Neural cell (in vitro differentiated cells): ENCODE measurements around the gene MTX1. TPM values are rescaled to one million over a fixed set of nuclear protein-coding genes. Genes with fewer than 3 reads are reported as not detected.
A peak's percentile ranks its signal among the peaks of the same experiment; 100 is the strongest.
"Not testable (repeated sequence)": the region's sequence is repeated elsewhere in the genome, so short reads cannot be mapped to it uniquely, and the experiment has no call there.

Experiments used
- H2AFZ ChIP-seq: fragments of 200-600, 300-800 bp; sonication (generic), shearing (Covaris generic); 2 replicates; pipeline ENCODE4 v1.6.0; 2014; ENCODE audit warnings: low read depth, mild to moderate bottlenecking, antibody characterized with exemption, low read length, moderate library complexity
- H3F3A ChIP-seq: fragments of 200-600 bp; shearing (Covaris generic); 2 replicates; pipeline ENCODE4 v1.6.1; 2016; ENCODE audit warnings: mild to moderate bottlenecking, moderate library complexity, mixed read lengths, antibody characterized with exemption, low read length; ENCODE audit not compliant: insufficient read depth, poor library complexity, severe bottlenecking
- H3K27ac ChIP-seq: fragments of 200-600, 300-800 bp; sonication (generic), shearing (Covaris generic); 2 replicates; pipeline ENCODE4 v1.5.1; 2014; ENCODE audit warnings: mild to moderate bottlenecking, low read length, moderate library complexity
- H3K27me3 ChIP-seq: fragments of 300-800, 200-600 bp; sonication (generic), shearing (Covaris generic); 2 replicates; pipeline ENCODE4 v1.6.0; 2014; ENCODE audit warnings: mild to moderate bottlenecking, low read depth, low read length, moderate library complexity; ENCODE audit not compliant: insufficient read depth
- H3K36me3 ChIP-seq: fragments of 300-800, 200-600 bp; sonication (generic), shearing (Covaris generic); 2 replicates; pipeline ENCODE4 v1.5.1; 2014; ENCODE audit warnings: mild to moderate bottlenecking, antibody characterized with exemption, low read length, moderate library complexity; ENCODE audit not compliant: insufficient read depth
- H3K4me2 ChIP-seq: fragments of 300-800, 200-600 bp; sonication (generic), shearing (Covaris generic); 2 replicates; pipeline ENCODE4 v1.6.0; 2014; ENCODE audit warnings: mild to moderate bottlenecking, low read length
- H3K4me3 ChIP-seq: fragments of 300-800, 200-600 bp; sonication (generic), shearing (Covaris generic); 2 replicates; pipeline ENCODE4 v1.5.1; 2014; ENCODE audit warnings: mild to moderate bottlenecking, low read length, moderate library complexity
- H3K79me2 ChIP-seq: fragments of 200-600 bp; shearing (Covaris generic); replicated peaks from 2 replicates; pipeline ENCODE4 v1.6.0; 2014; ENCODE audit warnings: mild to moderate bottlenecking, low read length, moderate library complexity; ENCODE audit not compliant: insufficient read depth
- H3K9ac ChIP-seq: fragments of 300-800, 200-600 bp; sonication (generic), shearing (Covaris generic); 2 replicates; pipeline ENCODE4 v1.6.1; 2016; ENCODE audit warnings: mild to moderate bottlenecking, low read length, mixed read lengths
- H3K9me2 ChIP-seq: fragments of 200-600 bp; shearing (Covaris generic); 2 replicates; pipeline ENCODE4 v1.6.1; 2016; ENCODE audit warnings: mild to moderate bottlenecking, low read length, mixed read lengths; ENCODE audit not compliant: insufficient read depth
- H3K9me3 ChIP-seq: fragments of 200-600, 300-800 bp; sonication (generic), shearing (Covaris generic); 2 replicates; pipeline ENCODE4 v1.6.1; 2016; ENCODE audit warnings: mild to moderate bottlenecking, mixed run types, low read length, moderate library complexity, mixed read lengths
- H4K20me1 ChIP-seq: fragments of 200-600 bp; shearing (Covaris generic); 2 replicates; pipeline ENCODE4 v1.6.1; 2016; ENCODE audit warnings: mild to moderate bottlenecking, mixed run types; ENCODE audit not compliant: insufficient read depth
- EP300 ChIP-seq: fragments of 450-650 bp; conservative IDR thresholded peaks from 2 replicates; pipeline ENCODE4 v1.6.1; 2014; ENCODE audit warnings: antibody characterized with exemption, mild to moderate bottlenecking, moderate library complexity; ENCODE audit not compliant: poor library complexity, severe bottlenecking
- EZH2 ChIP-seq: fragments of 200-600, 300-800 bp; shearing (Covaris generic), sonication (generic); IDR thresholded peaks from 2 replicates; pipeline ENCODE4 v1.6.1; 2014; ENCODE audit warnings: antibody characterized with exemption, low read length, borderline replicate concordance, mild to moderate bottlenecking; ENCODE audit not compliant: insufficient read depth, poor library complexity, severe bottlenecking
- MXI1 ChIP-seq: fragments of 450-650 bp; conservative IDR thresholded peaks from 2 replicates; pipeline ENCODE4 v1.6.1; 2014; ENCODE audit warnings: antibody characterized with exemption, mild to moderate bottlenecking; ENCODE audit not compliant: poor library complexity, severe bottlenecking
- POLR2AphosphoS5 ChIP-seq: IDR thresholded peaks from 2 replicates; pipeline ENCODE4 v1.6.1; 2012
- RAD21 ChIP-seq: fragments of 450-650 bp; conservative IDR thresholded peaks from 2 replicates; pipeline ENCODE4 v1.6.1; 2014; ENCODE audit warnings: antibody characterized with exemption, mild to moderate bottlenecking, moderate library complexity
- SMC3 ChIP-seq: fragments of 450-650 bp; conservative IDR thresholded peaks from 2 replicates; pipeline ENCODE4 v1.6.1; 2014; ENCODE audit warnings: antibody characterized with exemption, mild to moderate bottlenecking, moderate library complexity; ENCODE audit not compliant: poor library complexity
- TAF1 ChIP-seq: IDR thresholded peaks from 2 replicates; pipeline ENCODE4 v1.6.1; 2012; ENCODE audit warnings: low read depth
- polyA plus RNA-seq: library from polyadenylated mRNA; depleted of rRNA; stranded (reverse); fragments of >200 nt; gene quantifications from 2 replicates; pipeline ENCODE4 v1.2.3, GENCODE V29; 2014
- TF ChIP-seq, protein P1 (sequence below): fragments of 450-650 bp; IDR thresholded peaks from 2 replicates; pipeline ENCODE4 v1.5.1; 2014; ENCODE audit warnings: antibody characterized with exemption, mild to moderate bottlenecking, moderate library complexity; ENCODE audit not compliant: poor library complexity, severe bottlenecking
- TF ChIP-seq, protein P2 (sequence below): IDR thresholded peaks from 2 replicates; pipeline ENCODE4 v1.6.1; 2012; ENCODE audit warnings: borderline replicate concordance

MTX1 gene
- polyA plus RNA-seq, 1 donor from 2014 or later: 55.0 TPM

DNA sequence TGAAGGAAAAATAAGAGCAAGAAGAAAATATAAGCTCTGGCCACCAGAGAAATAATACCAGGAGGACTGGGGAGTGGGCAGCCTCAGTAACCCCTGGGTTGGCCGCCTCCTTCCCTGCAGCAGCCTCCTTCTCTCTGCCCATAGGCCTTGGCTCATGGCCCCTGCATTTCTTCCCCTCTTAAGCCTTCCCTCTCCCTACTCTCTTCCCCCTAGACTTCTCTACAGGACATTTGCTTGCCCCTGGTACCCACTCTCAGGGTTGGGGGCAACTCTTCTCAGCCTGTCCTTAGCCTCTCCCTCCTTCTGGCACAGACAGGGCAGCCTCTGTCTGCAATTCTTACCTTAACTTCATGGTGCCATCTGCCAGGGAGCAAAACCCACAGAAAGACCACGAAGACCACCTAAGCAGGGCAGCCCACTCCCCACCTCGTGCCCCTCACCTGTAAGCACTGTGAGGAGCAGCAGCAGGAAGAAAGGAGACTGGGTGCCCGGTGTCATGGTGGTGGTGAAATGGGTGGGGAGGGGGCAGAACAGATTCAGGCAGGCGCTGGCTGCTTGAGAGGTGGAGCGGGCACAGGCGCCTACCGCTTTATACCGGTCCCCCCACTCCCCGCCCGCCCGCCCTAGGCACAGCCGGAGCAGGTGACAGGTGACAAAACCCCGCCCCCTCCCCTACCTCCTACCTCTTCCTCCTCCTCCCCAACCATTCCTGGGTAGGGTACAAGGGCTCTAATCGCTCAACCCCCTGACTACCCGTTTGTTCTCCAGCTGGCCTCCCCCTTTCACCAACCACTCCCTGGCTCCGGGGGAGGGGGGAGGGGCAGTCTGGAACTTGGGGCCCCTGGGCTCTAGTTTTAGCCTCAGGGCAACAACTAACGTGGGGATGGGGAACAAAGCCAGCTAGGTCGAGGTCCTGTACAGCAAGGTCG lies 15.9 kb upstream of the MTX1 start:
- Histone ChIP-seq H3K36me3 (no peaks in the 10 kb centered on the region), H3F3A (no peaks in the 10 kb centered on the region), H2AFZ (no peak overlapping the region), H3K4me3 (peak overlapping the region; percentile 68), H3K4me2 (peak overlapping the region; percentile 55), H3K9ac (peak overlapping the region; percentile 78), H3K27ac (peak overlapping the region; percentile 91), H3K9me2 (no peaks in the 10 kb centered on the region), H3K9me3 (no peaks in the 10 kb centered on the region), H3K79me2 (peaks cover 24% of the 10 kb centered on the region), H4K20me1 (no peaks in the 10 kb centered on the region), H3K27me3 (no peaks in the 10 kb centered on the region)
- TF ChIP-seq, protein P1, sequence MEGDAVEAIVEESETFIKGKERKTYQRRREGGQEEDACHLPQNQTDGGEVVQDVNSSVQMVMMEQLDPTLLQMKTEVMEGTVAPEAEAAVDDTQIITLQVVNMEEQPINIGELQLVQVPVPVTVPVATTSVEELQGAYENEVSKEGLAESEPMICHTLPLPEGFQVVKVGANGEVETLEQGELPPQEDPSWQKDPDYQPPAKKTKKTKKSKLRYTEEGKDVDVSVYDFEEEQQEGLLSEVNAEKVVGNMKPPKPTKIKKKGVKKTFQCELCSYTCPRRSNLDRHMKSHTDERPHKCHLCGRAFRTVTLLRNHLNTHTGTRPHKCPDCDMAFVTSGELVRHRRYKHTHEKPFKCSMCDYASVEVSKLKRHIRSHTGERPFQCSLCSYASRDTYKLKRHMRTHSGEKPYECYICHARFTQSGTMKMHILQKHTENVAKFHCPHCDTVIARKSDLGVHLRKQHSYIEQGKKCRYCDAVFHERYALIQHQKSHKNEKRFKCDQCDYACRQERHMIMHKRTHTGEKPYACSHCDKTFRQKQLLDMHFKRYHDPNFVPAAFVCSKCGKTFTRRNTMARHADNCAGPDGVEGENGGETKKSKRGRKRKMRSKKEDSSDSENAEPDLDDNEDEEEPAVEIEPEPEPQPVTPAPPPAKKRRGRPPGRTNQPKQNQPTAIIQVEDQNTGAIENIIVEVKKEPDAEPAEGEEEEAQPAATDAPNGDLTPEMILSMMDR: no peak
- no peak for TF ChIP-seq SMC3
- TF ChIP-seq RAD21: no peak
- no peak for TF ChIP-seq MXI1
- no peak for TF ChIP-seq TAF1
- no peak for TF ChIP-seq EZH2
- no peak for TF ChIP-seq EP300
- TF ChIP-seq POLR2AphosphoS5: no peak
- TF ChIP-seq, protein P2, sequence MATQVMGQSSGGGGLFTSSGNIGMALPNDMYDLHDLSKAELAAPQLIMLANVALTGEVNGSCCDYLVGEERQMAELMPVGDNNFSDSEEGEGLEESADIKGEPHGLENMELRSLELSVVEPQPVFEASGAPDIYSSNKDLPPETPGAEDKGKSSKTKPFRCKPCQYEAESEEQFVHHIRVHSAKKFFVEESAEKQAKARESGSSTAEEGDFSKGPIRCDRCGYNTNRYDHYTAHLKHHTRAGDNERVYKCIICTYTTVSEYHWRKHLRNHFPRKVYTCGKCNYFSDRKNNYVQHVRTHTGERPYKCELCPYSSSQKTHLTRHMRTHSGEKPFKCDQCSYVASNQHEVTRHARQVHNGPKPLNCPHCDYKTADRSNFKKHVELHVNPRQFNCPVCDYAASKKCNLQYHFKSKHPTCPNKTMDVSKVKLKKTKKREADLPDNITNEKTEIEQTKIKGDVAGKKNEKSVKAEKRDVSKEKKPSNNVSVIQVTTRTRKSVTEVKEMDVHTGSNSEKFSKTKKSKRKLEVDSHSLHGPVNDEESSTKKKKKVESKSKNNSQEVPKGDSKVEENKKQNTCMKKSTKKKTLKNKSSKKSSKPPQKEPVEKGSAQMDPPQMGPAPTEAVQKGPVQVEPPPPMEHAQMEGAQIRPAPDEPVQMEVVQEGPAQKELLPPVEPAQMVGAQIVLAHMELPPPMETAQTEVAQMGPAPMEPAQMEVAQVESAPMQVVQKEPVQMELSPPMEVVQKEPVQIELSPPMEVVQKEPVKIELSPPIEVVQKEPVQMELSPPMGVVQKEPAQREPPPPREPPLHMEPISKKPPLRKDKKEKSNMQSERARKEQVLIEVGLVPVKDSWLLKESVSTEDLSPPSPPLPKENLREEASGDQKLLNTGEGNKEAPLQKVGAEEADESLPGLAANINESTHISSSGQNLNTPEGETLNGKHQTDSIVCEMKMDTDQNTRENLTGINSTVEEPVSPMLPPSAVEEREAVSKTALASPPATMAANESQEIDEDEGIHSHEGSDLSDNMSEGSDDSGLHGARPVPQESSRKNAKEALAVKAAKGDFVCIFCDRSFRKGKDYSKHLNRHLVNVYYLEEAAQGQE: no peak

DNA sequence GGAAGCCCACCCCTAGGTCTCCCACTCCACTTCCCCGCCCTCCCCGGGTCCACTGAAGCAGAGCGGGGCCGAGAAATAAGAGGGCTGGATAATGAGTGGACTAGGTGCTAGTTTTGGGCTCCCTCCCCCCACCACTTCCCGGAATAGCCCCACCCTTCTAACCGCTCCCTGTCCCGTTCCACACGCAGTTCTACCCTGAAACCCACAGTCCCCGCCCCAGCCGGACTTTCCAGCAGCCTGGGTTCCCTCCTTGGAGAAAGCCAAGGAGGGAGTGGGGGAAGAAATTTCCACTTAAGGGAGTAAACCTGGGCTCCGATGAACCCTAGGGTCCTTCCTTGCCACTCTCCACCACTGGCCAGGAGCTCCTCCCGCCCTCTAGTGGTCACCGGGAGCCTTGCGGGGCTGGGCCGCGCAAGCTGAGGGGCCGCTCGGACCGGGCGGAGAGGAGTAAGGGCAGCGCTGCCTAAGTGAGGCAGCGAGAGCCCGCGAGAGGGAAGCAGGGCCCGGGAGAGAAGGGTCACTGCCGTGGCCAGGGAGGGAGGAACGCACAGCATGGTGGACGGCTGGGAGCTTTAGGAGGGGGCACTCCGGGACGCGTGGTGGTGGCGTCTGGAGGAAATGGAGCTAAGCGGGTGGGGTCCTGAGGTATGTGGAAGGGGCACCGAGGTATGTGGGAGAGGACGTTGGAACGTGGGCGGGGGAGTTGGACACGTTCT lies 15.1 kb upstream of the MTX1 start:
- no peaks in the 10 kb centered on the region for H4K20me1 ChIP-seq
- no peaks in the 10 kb centered on the region for H3K9me3 ChIP-seq
- no peaks in the 10 kb centered on the region for H3K9me2 ChIP-seq
- H2AFZ ChIP-seq: no peak overlapping the region
- peak overlapping the region; percentile 91 for H3K27ac ChIP-seq
- no peaks in the 10 kb centered on the region for H3K27me3 ChIP-seq
- H3K36me3 ChIP-seq: no peaks in the 10 kb centered on the region
- H3K4me3 ChIP-seq: peak overlapping the region; percentile 68
- peaks cover 32% of the 10 kb centered on the region for H3K79me2 ChIP-seq
- peak overlapping the region; percentile 55 for H3K4me2 ChIP-seq
- H3F3A ChIP-seq: no peaks in the 10 kb centered on the region
- peak overlapping the region; percentile 78 for H3K9ac ChIP-seq
- no peak for TF ChIP-seq POLR2AphosphoS5
- peak; percentile 74 for TF ChIP-seq SMC3
- TF ChIP-seq EP300: no peak
- no peak for TF ChIP-seq MXI1
- no peak for TF ChIP-seq EZH2
- TF ChIP-seq, protein P1: peak; percentile 93
- no peak for TF ChIP-seq TAF1
- peak; percentile 66 for TF ChIP-seq RAD21
- TF ChIP-seq, protein P2: no peak

DNA sequence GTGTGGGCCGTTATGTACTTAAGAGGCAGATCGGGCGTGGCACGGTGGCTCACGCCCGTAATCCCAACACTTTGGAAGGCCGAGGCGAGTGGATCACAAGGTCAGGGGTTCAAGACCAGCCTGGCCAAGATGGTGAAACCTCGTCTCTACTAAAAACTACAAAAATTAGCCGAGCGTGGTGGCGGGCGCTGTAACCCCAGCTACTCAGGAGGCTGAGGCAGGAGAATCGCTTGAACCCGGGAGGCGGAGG lies 14.6 kb upstream of the MTX1 start:
- not testable (repeated sequence) for H3K36me3 ChIP-seq, H3K9me2 ChIP-seq, H3K9me3 ChIP-seq, H3F3A ChIP-seq, H3K27me3 ChIP-seq, H2AFZ ChIP-seq, H4K20me1 ChIP-seq
- Histone ChIP-seq H3K4me2 (peak overlapping the region; percentile 55), H3K4me3 (peak overlapping the region; percentile 68), H3K9ac (peak overlapping the region; percentile 78), H3K27ac (peak overlapping the region; percentile 91), H3K79me2 (peaks cover 35% of the 10 kb centered on the region)
